Measurements from ENCODE around the gene GATA3.

GATA3 gene

DNA sequence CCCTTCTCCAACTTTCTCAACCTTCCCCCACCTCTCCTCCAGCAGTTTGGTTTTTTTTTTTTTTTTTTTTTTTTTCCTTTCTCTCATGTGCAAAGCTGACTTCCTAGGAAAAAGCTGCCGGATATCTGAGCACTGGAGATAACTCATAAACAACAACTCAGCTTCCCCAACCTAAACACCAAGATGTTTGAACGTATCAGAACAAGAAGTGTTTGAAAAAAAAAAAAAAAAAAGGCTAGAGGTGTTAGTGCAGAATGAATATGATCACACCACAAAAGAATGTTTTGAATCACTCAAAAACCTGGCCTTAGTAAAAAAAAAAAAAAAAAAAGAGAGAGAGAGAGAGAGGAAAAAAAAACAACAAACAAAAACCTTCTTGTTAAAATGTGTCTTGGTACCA, 11.2 kb downstream of the GATA3 start:
- no peak for DNase-seq

- DNase-seq, result no peak
These were observed 11.6 kb downstream of the GATA3 start for GRCh38 chr10:8066124-8066523.

DNA sequence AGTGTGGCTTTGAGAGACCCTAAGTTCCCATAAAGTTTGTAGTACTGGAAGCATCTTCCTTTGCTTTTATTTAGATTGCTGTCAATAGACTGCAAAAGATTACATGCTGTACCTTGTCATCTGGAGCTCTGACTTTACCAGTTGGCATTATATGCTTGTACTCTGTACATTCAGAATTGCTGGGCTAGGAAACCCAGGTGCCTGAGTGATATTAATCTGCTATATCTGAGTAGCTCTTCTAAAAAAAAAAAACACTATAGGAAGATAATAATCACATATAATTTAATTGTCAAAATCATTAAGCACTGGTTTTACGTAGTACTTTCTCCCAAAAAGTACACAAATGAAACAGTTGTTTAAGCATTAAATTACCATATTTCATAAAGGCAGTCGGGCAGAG, 12.3 kb downstream of the GATA3 start:
- DNase-seq, result no peak

- DNase-seq, result no peak
These were observed 14.6 kb downstream of the GATA3 start for GRCh38 chr10:8069108-8069507.

GRCh38 chr10:8069627-8070026, 15.1 kb downstream of the GATA3 start:
- no peak for DNase-seq

DNA sequence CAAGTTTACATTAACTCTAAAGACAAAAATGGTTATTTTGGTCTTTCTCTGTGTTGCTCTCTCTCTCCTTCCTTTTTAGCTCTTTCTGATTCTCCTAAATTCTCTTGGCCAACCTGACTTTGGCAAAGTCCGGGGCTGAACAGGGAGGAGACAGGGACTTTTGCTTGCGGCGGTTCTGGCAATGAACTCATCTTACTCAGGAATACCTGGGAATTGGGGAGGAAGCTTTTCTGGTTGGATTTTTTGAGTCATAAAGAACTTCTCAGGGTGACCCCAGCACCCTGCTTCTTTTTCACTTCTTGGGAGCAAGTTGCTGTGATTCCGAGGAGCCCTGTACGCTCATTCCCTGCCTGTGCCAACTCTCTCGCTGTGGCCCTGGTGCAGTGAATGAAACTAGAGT, 16.0 kb downstream of the GATA3 start:
- no peak for DNase-seq

GRCh38 chr10:8071006-8071405, 16.5 kb downstream of the GATA3 start:
- DNase-seq, result no peak

DNA sequence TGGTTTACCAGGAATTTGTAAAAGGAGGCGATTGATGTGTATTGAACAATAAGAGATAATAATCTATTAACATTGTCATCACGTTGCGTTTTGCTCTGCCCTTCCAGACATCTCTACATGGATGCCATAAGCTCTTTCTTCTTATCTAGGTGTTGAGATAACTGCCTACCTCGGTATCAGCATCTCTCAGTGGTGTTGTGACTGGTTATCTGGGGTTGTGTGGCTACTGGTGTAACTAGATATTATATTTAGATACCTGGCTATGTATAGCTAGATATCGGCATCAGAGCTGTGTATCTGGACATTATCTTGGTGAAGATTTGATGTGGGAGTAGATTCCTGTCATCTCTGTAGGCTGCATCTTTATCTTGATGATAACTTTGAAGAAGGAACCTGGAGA, 17.2 kb downstream of the GATA3 start:
- no peak for DNase-seq

GRCh38 chr10:8072211-8072610, 17.7 kb downstream of the GATA3 start:
- no peak for DNase-seq

DNA sequence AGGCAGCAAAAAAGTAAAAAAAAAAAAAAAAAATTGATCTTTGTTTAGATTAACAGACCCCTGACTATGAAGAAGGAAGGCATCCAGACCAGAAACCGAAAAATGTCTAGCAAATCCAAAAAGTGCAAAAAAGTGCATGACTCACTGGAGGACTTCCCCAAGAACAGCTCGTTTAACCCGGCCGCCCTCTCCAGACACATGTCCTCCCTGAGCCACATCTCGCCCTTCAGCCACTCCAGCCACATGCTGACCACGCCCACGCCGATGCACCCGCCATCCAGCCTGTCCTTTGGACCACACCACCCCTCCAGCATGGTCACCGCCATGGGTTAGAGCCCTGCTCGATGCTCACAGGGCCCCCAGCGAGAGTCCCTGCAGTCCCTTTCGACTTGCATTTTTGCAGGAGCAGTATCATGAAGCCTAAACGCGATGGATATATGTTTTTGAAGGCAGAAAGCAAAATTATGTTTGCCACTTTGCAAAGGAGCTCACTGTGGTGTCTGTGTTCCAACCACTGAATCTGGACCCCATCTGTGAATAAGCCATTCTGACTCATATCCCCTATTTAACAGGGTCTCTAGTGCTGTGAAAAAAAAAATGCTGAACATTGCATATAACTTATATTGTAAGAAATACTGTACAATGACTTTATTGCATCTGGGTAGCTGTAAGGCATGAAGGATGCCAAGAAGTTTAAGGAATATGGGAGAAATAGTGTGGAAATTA, 19.4 kb downstream of the GATA3 start:
- no peak for DNase-seq

DNA sequence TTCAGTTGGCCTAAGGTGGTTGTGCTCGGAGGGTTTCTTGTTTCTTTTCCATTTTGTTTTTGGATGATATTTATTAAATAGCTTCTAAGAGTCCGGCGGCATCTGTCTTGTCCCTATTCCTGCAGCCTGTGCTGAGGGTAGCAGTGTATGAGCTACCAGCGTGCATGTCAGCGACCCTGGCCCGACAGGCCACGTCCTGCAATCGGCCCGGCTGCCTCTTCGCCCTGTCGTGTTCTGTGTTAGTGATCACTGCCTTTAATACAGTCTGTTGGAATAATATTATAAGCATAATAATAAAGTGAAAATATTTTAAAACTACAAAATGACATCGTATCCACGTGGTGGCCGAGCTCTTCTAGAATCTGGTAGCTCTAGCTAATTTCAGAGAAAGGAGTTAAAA, 20.4 kb downstream of the GATA3 start:
- DNase-seq, result no peak

DNA sequence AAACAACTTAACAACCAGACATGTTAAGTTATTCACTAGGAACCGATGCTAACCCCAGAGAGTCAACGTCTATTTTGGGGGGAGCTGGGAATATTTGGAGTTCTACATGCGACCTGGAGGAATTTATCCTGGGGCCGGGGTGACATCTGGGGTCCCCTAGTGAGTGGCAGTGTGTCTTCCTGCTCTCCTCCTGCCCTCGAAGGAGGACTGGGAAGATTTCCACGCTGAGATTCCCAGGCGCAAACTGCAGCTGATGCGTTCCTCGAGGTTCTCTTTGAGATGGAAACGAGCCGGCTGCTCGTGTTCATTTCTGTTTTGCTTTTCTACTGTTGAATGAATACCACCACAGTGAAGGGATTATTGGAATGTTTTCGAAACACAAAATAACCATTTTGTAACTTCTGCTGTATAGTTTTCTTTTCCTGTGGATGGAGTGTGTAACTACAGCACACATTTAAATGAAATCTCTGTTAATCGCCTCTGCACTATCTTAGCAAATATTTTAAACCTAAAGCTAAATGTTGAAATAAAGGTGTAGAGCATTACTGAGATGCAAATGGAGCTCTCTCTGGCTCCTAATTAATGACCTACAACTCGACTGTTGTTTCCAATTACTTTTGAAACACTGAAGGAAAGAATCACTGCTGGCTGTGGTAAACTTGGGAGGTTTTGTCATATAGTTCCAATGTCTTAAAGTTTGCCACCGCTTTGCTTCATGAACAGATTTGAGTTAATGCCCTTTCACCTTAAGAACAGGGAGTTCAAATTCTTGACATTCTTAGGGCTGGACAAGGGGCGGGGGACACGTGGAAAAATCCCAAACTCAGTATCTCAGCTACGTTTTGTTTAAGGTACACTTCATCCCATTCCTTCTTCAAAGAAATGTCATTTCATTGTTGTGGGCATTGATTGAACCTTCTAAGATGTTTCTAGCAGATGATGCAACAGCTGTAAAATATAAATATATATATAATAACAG, 21.1 kb downstream of the GATA3 start:
- no peak for DNase-seq

GRCh38 chr10:8076933-8077332, 22.4 kb downstream of the GATA3 start:
- no peak for DNase-seq

DNA sequence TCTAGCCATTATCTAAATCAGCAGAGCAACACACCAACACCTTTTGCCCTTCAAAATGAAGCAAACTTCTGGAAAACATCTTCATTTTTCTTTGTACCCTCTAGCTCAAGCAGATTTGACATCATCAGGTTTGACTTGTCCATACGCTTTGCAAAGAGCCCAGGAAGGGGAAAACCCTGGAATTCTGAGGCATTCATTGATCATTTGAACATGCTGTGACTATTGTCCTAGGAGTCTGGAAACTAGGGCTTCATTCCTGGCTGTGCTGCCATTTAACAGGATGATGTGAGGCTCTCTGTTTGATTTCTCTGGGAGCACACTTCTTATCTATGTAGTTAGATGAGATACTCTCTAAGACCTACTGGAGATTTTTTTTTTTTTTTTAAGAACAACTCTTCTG, 23.5 kb downstream of the GATA3 start:
- DNase-seq, result no peak

DNA sequence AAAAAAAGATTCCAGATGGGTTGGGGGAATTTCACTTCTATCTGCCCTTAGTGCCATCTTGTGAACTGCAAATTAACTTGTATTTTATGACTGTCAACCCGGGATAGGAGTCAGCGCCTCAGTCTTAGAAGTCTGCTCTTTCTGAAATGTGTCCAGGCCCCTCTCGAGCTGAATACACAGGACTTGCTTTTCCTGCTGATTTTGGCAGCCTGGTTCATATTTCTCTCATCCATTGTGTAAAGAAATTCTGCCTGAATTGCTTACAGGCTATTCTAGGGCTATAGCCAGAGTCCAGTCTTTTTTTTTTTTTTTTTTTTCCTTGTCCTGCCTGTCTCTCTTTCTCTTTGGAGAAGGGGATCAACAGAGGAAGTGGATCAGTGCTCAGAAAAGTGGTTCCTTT, 24.6 kb downstream of the GATA3 start:
- DNase-seq, result no peak

DNA sequence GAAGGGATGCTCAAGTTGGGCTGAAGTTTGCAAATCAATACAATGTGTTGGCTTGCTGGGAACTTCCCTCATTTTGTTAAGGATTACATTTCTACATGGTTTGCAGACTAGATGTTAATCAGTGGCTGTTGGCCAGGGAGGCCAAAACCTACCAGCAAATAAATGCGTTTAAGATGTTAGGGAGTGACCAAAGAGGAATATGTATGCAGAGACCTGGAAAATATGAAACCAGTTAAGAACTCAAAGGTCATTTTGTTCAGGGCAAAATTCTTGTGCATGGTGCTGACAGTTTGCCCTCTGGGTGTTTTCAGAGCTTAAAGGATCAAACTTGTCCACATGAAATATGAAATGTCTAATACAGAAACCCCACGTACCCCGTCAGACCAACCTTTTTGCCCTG, 30.3 kb downstream of the GATA3 start:
- no peak for DNase-seq

DNA sequence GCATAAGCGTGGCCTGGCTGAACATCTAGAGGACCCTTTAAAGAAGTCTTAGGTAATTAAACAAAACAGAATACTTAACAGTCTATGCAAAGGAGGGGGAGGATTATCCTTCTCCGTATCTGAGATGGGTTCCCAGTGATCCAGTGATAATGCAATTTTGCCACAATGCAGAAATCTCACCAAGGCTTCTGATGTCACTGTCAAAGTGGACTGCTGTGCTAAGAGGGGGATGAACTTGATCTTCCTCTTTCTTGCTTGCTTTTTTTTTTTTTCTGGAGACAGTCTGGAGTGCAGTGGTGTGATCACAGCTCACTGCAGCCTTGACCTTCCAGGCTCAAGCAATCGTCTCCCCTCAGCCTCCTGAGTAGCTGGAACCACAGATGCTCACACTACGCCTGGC, 30.8 kb downstream of the GATA3 start:
- no peak for DNase-seq

GRCh38 chr10:8086315-8086714, 31.8 kb downstream of the GATA3 start:
- no peak for DNase-seq

DNA sequence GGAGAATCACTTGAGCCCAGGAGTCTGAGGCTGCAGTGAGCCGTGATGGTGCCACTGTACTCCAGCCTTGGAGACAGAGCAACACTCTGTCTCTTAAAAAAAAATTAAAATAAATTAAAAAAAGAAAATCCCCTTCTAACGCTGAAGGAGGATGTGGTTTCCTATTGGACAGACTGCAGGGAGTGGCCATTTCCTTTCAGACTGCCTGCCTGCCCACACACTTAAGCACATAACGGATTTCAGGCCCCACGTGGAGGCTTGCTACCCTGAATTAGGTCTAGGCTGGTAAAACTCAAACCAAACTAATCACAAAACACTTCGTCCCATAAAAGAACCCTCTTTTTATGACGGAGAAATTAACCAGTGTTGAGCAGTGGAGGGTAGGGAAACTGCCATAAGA, 34.0 kb downstream of the GATA3 start:
- DNase-seq, result no peak

DNA sequence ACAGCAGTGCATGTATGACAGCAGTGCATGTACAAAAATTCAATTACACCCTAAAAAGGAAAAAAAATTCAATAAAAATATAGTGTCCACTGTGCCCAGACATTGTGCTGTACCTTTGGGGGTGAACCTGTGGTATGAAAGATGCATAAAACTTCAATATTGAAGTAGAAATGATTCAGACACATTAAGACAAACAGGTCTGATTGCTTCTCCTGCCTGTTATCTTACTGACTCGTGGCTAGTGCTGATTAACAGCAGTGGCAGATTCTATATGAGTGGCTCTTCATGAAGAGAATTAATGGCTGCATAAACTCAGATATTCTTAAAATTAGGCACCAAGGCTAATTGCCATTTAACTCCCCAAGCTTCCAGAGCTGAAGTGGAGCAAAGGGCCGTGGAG, 37.9 kb downstream of the GATA3 start:
- DNase-seq, result no peak

DNA sequence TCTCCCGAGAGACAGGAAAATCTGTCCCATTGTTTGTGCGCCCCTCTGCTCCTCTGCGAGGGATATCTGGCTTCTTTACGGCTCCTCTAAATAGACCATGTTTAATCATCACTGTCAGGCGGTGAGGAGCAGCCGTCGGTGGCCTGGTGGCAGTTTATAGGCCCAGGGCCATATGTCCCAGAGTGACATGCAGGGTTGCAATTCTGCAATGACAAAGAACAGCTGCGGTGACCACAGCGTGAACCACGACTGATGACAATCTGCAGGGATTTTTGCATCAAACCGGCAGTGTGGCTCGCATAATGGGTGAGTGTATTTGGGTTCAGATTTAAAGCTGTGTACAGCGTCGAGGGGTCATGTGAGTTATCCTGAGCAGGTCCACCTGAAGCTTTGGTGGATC, 41.5 kb downstream of the GATA3 start:
- DNase-seq, result no peak

DNA sequence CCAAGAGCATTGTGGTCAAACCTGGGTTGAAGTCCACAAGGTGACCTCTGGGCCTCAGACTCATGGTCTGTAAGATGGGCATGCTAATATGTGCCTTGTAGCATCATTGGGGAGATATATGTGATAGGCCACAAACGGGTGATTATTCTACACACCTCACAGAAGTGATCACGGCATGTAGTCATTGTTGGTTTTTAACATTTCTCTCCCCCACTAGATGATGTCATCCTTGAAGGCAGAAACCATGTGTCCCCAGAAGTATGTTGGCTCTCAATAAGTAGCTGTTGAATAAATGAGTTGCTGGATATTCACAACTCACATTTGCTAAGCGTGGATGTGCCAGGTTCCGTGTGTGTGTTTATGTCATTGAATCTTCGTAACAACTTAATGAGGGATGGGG, 42.4 kb downstream of the GATA3 start:
- no peak for DNase-seq

DNA sequence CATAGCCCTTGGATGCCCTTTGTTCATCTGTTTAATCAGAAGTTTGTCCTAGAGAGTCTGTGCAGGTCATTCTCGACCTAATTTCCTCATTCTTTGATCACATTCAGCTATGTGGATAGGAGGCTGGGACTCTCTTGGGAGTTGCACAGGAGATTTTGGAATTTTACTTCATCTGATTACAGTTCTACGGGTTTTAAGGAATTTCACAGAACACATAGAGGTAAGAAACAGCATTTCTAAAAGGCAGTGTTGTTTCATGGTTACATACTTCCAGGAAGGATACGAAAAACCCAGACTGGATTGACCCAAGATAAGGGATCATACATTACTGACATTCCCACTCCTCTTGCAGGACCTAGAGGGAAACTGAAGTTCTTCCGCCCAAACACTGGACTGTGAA, 45.9 kb downstream of the GATA3 start:
- no peak for DNase-seq

DNA sequence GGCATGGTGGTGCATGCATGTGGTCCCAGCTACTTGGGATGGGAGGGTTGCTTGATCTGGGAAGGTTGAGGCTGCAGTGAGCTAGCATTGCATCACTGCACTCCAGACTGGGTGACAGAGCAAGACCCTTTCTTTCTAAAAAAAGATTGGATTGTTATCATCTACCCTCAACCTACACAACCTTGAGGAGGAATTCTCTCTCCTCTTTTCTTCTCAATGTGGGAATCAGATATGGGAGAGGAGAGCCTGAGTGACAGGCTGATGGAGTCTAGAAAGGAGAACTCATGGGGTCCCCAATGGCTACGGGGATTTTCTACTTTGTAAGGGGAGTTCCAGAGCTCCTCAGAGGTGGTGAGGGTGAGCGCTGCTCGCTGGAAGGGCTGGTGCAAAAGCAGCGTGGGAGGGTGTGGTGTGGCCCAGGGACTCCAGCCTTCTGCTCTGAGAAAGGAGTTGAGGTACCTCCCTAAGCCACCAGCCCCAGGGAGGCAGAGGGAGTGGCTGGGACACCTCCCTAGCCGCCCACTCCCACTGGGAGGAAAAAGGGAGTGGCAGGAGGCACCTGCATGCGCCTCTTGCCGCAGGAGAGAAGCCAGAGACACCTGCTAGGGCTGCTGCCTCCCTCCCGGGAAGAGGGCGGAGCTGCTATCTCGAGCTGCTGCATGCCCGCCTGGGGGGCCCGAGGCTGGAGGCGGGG, 48.4 kb downstream of the GATA3 start:
- no peak for DNase-seq
